Left lung (tissue), 10 donors: ENCODE results near the gene ZNF292. TPM values are rescaled to one million over a fixed set of nuclear protein-coding genes. Genes with fewer than 3 reads are reported as not detected.

ENCODE experiments used
- ATAC-seq: fragments of 200-7000 bp; cut with Tn5 transposase; one replicate; pipeline ENCODE4 v1.9.1; 2020; ENCODE audit warnings: moderate library complexity
- DNase-seq, 4 donors: peaks; one replicate each; pipeline ENCODE4 v3.0.0-alpha.2; 2013 to 2020
- H3K27ac ChIP-seq, 2 donors: fragments of 200-600 bp; sonication (generic) in 1 of 2; one replicate each; pipeline versions ENCODE4 v1.5.0 to v1.8.0; 2020 to 2021
- H3K27me3 ChIP-seq, 2 donors: fragments of 200-600 bp; sonication (generic) in 1 of 2; one replicate each; pipeline versions ENCODE4 v1.5.0 to v1.8.0; 2020 to 2021
- H3K36me3 ChIP-seq, 2 donors: fragments of 200-600 bp; sonication (generic) in 1 of 2; one replicate each; pipeline versions ENCODE4 v1.5.0 to v1.8.0; 2020 to 2021
- H3K4me1 ChIP-seq, 2 donors: fragments of 200-600 bp; one replicate each; pipeline ENCODE4 v1.8.0; 2021
- H3K4me3 ChIP-seq, 2 donors: fragments of 200-600 bp; sonication (generic) in 1 of 2; one replicate each; pipeline versions ENCODE4 v1.5.0 to v1.8.0; 2020 to 2021; ENCODE audit warnings: mild to moderate bottlenecking in 1 of 2
- H3K9me3 ChIP-seq, 2 donors: fragments of 200-600 bp; sonication (generic) in 1 of 2; one replicate each; pipeline versions ENCODE4 v1.5.0 to v1.8.0; 2020 to 2021
- CTCF ChIP-seq, 2 donors: fragments of 200-600 bp; sonication (generic) in 1 of 2; IDR thresholded peaks; one replicate each; pipeline versions ENCODE4 v1.5.0 to v1.8.0; 2021; ENCODE audit warnings: antibody characterized with exemption in 2 of 2
- intact Hi-C, 2 donors: fragments of 100-400 bp; cut with DNase I; formaldehyde crosslinking; loops; one replicate each; pipeline versions ENCODE4 v1.11.2 to v1.14.2; 2022
- polyA plus RNA-seq, 6 donors: library from polyadenylated mRNA; unstranded; fragments of 120-200 nt; gene quantifications; one replicate each; pipeline ENCODE4 v1.2.1, GENCODE V29; 2013; ENCODE audit not compliant: insufficient read length in 6 of 6
- total RNA-seq, 2 donors: library from RNA; stranded (reverse); fragmentation: NEBNext Ultra II Directional; extraction: Animal tissue kit (Norgen Biotek cat#: 25700); gene quantifications; one replicate each; pipeline ENCODE4 v1.2.1, GENCODE V29; 2021
- donor health status: DM: no; HTN: yes; CAD: no.
- donor health status: DM: no; HTN: no; CAD: no.

The ZNF292 gene
- total and polyA plus RNA-seq, 8 donors: 25.2 to 58.8 (median 51.0) TPM

GRCh38 chr6:87174078-87174579 is 18.8 kb downstream of the ZNF292 start:
- H3K9me3 ChIP-seq: no peaks in the 10 kb centered on the region
- H3K4me3 ChIP-seq: no peak overlapping the region
- no peak for DNase-seq
- H3K27ac ChIP-seq: no peak overlapping the region
- no peak for ATAC-seq
- peaks cover 0 to 31% of the 10 kb centered on the region in 2 donors for H3K4me1 ChIP-seq
- H3K36me3 ChIP-seq: no peaks in the 10 kb centered on the region
- no peaks in the 10 kb centered on the region for H3K27me3 ChIP-seq
- intact Hi-C loops: no loop called here
- TF ChIP-seq CTCF (IDR thresholded peaks at IDR 0.05): no peak

GRCh38 chr6:87176493-87176892 is 21.1 kb downstream of the ZNF292 start:
- ATAC-seq (no peak), DNase-seq (no peak)
- peaks cover 0 to 26% of the 10 kb centered on the region in 2 donors for H3K4me1 ChIP-seq
- no peaks in the 10 kb centered on the region for H3K27me3 ChIP-seq
- H3K27ac ChIP-seq: no peak overlapping the region
- H3K4me3 ChIP-seq: no peak overlapping the region
- no peak for TF ChIP-seq CTCF (IDR thresholded peaks at IDR 0.05)
- peaks cover 0 to 7% of the 10 kb centered on the region in 2 donors for H3K36me3 ChIP-seq
- no peaks in the 10 kb centered on the region for H3K9me3 ChIP-seq
- intact Hi-C loops: no loop called here

GRCh38 chr6:87180105-87180728 is 24.9 kb downstream of the ZNF292 start:
- ATAC-seq (no peak), DNase-seq (no peak)
- Histone ChIP-seq H3K4me1 (no peaks in the 10 kb centered on the region), H3K9me3 (no peaks in the 10 kb centered on the region), H3K27me3 (no peaks in the 10 kb centered on the region), H3K36me3 (peaks cover 0 to 11% of the 10 kb centered on the region in 2 donors), H3K27ac (no peak overlapping the region), H3K4me3 (no peak overlapping the region)
- TF ChIP-seq CTCF (IDR thresholded peaks at IDR 0.05): no peak
- intact Hi-C loops: no loop called here

GRCh38 chr6:87181903-87182302 is 26.5 kb downstream of the ZNF292 start:
- H3K27me3 ChIP-seq: no peaks in the 10 kb centered on the region
- peaks cover 0 to 17% of the 10 kb centered on the region in 2 donors for H3K36me3 ChIP-seq
- no peak overlapping the region for H3K4me3 ChIP-seq
- intact Hi-C loops: no loop called here
- ATAC-seq (no peak), DNase-seq (no peak)
- H3K4me1 ChIP-seq: no peaks in the 10 kb centered on the region
- no peak overlapping the region for H3K27ac ChIP-seq
- TF ChIP-seq CTCF (IDR thresholded peaks at IDR 0.05): no peak
- H3K9me3 ChIP-seq: no peaks in the 10 kb centered on the region

GRCh38 chr6:87182321-87182720 is 27.0 kb downstream of the ZNF292 start:
- Histone ChIP-seq H3K36me3 (peaks cover 0 to 17% of the 10 kb centered on the region in 2 donors), H3K4me1 (no peaks in the 10 kb centered on the region), H3K4me3 (no peak overlapping the region), H3K27ac (no peak overlapping the region), H3K27me3 (no peaks in the 10 kb centered on the region), H3K9me3 (no peaks in the 10 kb centered on the region)
- TF ChIP-seq CTCF (IDR thresholded peaks at IDR 0.05): no peak
- DNase-seq (no peak), ATAC-seq (no peak)
- intact Hi-C loops: no loop called here
